GM18907 (cell line): Measurements from ENCODE around the gene PARP9.

Experiments
- ATAC-seq: cut with Tn5 transposase; IDR thresholded peaks from one replicate; pipeline ENCODE4 v1.9.1; 2021; ENCODE audit warnings: mild to moderate bottlenecking, moderate library complexity; ENCODE audit not compliant: unreplicated experiment

Gene PARP9

DNA sequence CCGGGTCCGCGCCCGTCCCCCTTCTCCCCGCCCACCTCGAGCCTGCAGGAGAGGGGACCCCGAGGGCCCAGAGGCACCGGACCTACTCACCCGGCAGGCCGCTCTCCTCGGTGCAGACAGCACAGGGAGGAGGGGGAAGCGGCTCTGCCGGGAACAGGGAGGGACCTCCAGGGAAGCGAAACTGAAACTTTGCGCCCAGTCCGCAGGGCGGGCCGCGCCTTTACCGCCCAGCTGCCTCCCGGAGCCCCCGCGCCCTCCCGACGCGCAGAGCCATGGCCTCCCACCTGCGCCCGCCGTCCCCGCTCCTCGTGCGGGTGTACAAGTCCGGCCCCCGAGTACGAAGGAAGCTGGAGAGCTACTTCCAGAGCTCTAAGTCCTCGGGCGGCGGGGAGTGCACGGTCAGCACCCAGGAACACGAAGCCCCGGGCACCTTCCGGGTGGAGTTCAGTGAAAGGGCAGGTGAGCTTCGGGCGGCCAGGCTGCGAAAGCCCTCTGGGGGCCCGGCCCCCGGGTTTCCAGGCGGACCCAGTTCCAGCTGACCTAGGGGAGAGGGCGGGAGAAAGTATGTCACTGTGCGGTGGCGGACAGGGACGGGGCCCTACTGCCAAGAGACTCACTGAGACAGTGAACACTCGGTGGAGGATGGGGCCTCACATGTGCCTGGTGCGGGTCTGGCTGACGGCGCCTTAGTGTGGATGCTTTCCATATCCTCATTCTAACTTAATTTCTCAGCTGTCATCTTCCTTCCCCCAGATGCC is at the start of gene PARP9, which contains the start of gene DTX3L:
PARP9 (minus strand) TSS at position 146 of the 758 bp plus-strand sequence. CDS start 4,680 bp downstream, outside the sequence.
DTX3L (plus strand) TSS at position 184 of the 758 bp plus-strand sequence; CDS start at position 273, 89 bp downstream.
- peak; percentile 75 for ATAC-seq

DNA sequence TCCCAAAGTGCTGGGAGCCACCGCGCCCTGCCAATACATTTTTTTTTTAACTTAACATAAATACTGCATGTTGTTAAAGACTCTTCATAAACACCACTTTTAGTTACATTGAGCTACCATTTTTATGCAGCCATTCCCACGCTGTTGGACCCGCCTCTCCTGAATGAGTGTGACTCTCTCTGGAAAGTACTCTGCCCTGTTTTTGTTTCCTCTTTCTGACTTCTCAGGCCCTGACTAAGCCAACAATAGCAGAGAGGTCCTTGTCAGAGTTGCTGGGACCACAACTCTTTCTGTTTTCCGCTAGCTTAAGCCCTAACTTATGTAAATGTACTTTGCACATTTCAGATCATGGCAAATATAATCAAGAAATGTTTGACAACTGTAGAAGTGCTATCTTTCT is 48.6 kb upstream of the PARP9 start:
- peak; percentile 21 for ATAC-seq

DNA sequence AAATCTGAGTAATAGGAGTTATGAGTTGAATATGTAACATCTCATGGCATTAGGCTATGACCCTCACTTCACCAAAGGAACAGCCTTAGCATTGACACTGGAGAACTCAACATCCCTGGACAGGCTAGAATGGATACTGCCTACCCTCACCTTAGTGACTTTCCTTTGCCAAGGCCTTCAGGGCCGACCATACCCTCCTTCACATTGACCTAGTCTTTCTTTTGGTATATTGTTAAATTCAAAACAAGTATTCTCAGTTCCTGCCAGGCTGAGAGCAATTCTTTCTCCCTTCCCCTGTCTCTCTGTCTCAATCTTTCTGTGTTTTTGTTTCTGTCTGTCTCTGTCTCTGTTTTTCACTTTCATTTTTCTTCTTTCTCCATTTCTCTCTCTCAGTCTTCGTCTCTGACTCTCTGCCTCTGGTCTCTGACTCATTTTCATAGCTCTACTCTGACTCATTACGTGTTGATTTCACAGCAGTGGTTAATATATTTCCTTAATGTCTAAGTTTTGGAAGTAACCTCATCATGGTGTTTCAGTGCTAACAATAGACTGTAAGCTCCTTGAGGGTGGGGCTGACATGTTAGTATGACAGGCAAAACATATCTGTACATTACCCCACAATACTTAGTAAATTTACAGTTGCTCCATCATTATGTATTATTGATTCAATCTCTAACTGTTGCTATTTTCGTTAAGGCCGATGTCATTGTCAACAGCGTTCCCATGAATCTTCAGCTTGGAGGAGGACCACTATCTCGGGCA is 45.9 kb upstream of the PARP9 start:
- ATAC-seq: peak; percentile 93

DNA sequence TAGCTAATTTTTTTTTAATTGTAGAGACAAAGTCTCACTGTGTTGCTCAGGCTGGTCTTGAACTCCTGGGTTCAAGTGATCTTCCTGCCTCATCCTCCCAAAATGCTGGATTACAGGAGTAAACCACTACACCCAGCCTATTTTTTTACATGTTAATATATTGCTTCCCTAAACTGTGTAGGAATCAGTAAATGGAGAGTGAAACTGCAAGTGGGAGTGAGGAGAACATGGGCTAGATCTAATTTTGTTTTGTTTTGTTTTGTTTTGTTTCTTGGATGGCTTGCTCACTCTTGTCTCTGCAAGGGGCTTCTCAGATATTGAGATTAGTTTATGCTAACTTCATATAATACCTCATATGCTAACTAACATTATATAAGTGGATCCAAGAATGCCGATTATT is 44.8 kb upstream of the PARP9 start:
- no peak for ATAC-seq

DNA sequence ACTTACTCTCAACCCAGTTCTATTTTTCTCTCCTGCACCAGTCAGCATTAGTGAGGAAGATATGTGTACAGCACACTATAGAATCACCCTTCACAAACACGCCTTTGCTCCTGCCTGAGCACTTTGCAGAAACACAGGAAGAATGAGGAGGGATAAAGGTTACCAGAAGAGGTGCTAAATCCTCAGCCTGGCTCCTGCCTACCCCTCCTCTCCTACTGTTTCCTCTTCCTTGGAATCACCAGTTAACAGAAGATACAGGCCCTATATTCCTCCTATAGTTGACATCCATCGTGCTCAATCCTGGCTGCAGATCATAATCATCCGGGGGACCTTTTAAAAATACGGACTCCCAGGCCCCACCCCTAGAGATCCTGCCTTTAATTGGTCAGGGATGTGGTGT is 42.2 kb upstream of the PARP9 start:
- ATAC-seq: no peak

DNA sequence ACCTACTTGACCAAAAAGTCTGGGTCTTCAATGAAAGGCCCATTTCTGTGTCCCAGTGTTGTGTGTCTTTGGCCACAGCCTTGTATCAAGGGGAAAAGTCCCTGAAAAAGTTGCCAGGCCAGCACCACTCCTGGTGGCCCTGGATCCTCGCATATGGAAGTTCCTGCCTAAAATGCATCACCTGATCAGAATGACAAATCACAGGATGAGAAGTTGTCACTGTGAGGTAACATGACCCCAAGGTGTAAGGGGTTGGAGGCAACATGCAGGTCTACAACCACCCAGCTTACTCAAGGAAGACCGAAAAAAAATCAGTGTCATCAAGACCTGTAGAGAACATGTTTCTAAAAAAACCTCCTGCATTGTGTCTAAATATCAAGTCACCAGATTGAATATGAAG is 39.0 kb upstream of the PARP9 start:
- ATAC-seq: no peak

DNA sequence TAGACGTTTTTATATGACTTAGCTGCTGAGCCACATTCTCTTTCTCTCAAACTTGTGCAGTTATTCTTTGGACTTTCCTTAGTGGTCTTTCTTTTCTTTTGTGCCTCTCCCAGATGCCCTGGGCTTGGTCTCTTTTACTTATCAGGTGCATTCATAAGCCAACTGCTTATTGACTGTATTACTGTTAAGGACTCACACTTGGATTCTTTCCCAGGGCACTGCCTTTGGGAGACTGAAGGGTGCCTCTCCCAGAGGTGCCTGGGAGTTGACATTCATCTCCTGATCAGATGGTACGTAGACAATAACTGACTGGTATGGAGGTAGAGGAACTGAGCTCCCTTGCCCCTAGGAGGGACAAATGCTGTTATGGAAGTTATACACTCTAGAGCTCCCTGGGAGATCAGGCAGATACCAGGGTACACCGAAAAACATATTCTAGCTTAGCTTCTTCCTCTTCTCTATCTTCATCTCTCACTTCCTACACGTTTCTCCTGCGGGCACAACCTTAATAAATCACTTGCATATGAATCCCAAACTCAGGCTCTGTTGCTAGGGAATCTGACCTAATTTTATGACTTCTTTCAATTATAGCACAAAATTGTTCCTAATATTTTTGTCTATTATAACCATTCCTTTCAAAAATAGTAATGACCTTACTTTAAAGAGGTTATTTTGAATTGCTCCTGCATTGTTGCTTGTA is 38.1 kb upstream of the PARP9 start:
- no peak for ATAC-seq

DNA sequence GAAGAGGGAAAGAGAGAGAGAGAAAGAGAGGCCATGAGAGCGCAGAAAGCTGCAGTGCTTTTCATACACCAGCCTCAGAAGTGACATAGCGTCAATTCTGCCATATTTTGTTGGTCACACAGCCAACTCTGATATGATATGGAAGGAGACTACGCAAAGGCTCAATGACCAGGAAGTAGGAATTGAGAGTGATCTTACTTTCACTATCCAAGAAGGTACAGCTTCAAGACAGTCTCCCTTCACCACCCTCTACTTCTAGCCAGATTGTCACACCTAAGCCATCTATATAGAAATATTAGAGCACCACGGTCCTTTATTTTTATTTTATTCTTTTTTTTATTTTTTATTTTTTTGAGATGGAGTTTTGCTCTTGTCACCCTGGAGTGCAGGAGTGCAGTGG is 34.5 kb upstream of the PARP9 start:
- no peak for ATAC-seq

DNA sequence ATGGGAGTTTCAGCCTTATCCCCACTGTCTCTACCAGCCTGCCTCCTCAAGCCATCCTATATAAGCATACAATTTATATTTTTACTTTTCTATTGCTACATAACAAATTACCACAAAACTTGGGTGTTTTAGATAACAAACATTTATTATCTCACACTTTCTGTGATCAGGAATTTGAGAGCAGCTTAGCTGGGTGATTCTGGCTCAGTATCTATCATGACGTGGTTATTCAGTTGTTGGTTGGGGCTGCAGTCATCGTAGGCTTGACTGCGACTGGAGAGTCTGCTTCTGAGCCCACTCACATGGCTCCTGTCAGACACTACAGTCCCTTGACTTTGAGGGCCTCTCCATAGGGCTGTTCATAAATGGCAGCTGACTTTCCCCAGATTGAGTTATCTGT is 34.1 kb upstream of the PARP9 start:
- ATAC-seq: no peak

DNA sequence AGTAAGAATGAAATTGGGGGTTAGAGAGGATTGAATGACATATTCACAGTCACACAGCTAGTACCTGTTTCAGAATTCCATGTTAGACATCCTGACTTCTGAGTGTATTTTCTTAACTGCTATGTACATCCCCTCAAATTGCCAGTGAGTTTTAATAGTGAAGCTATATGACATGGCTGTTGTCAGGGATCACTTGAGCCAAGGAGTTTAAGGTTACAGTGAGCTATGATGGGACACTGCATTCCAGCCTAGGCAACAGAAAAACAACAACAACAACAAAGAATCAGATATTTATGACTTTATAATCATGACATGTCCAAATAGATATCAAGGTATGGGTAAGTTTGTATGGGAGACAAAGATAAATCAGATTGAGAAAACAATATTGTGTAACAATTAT is 29.9 kb upstream of the PARP9 start:
- ATAC-seq: no peak

DNA sequence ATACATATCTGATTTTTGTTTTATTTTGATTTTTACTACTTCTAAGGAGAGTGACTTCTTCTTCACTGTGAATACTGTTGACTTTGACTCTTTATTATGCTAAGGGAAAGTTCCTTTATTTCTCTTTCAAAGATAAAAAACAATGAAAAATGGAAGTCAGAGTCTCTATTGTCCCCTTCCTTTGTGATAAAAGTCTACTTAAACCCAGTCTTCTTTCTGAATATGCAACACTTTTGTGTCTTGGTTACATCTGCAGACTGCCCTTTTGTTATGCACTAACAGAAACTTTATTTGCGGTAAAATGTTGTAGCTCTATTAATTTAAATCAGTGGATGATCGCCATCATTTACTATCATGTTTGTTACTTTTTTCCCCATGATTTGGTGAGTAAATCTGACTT is 26.5 kb upstream of the PARP9 start:
- no peak for ATAC-seq

DNA sequence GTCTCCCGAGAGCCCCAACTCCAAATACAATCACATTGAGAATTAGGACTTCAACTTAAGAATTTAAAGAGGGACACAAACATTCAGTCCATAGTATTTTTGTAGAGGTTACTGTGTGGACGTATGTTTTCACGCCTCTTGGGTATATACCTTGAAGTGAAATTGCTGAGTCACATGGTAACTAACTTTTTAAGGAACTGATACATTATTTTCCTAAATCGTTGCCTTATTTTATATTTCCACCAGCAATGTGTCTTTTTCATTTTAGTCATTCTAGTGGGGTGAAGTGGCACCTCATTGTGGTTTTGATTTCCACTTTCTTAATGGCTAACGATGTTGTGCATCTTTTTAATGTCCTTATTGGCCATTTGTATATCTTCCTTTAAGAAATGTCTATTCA is 25.2 kb upstream of the PARP9 start:
- ATAC-seq: no peak

DNA sequence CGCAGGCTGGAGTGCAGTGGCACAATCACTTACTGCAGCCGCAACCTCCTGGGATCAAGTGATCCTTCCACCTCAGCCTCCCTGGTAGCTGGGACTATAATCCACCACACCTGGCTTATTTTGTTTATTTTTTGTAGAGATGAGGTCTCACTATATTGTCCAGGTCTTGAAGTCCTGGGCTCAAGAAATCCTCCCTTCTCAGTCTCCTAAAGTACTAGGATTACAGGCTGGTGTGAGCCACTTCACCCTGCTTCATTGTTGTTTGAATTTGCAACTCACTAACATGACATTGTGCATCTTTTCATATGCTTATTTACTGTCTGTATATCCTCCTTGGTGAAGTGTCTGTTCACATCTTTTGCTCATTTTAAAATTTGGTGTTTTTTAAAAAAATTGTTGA is 23.5 kb upstream of the PARP9 start:
- no peak for ATAC-seq

DNA sequence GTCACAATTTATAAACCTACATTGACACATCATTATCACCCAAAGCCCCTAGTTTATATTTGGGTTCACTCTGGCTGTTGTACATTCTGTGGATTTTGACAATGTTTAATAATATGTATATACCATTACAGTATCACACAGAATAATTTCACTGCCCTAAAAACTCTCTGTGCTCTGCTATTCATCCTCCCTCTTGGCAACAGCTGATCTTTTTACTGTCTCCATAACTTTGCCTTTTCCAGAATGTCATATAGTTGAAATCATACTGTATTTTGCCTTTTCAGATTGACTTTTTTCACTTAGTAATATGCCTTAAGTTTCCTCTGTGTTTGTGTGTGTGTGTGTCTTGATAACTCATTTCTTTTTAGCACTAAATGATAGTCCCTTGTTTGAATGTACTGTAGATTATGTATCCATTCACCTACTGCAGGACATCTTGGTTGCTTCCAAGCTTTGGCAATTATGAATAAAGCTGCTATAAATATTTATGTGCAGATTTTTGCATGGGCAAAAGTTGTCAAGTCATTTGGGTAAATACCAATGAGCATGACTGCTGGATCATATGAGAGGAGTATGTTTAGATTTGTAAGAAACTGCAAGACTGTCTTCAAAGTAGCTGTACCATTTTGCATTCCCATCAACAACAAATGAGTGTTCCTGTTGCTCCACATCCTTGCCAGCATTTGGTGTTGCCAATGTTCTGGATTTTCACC is 22.8 kb upstream of the PARP9 start:
- ATAC-seq: no peak

DNA sequence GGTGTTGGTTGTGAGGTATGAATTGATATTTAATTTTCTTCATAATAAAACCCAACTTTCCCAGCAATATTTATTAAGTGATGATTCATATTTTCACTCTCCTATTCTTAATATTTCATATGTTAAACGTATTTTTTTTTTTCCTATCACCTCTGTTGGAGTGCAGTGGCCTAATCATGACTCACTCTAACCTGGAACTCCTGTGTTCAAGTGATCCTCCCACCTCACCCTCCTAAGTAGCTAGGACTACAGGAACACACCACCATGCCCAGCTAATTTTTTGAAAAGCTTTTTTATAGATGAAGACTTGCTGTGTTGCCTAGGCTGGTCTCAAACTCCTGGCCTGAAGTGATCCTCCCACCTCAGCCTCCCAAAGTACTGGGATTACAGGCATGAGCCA is 22.0 kb upstream of the PARP9 start:
- no peak for ATAC-seq

DNA sequence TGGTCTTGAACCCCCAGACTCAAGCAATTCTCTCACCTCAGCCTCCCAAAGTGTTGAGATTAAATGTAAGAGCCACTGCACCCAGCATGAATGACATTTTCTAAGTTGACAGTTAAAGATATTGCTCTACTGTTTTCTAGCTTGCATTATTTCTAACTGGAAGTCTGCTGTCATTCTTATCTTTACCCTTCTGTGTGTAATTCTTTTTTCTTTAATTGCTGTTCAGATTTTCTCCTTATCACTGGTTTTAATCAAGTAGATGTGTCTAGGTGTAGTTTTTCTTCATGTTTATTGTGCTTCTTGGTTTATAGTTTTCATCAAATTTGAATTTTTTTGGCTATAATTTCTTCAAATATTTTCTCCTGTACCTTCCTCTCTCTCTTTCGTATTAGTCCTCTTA is 18.3 kb upstream of the PARP9 start:
- ATAC-seq: no peak

DNA sequence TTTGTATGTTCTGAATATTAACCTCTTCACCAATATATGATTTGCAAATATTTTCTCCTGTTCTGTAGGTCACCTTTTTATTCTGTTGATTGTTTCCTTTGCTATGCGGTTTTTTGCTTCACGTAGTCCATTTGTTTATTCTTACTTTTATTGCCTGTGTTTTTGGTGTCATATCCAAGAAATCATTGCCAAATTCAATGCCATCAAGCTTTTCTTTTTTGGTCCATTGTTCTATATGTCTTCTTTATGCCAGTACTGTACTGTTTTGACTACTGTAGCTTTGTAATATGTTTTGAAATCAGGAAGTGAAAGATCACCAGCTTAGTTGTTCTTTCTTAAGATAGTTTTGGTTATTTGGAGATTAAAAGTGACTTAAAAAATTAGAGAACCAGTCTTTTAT is 17.5 kb upstream of the PARP9 start:
- no peak for ATAC-seq

DNA sequence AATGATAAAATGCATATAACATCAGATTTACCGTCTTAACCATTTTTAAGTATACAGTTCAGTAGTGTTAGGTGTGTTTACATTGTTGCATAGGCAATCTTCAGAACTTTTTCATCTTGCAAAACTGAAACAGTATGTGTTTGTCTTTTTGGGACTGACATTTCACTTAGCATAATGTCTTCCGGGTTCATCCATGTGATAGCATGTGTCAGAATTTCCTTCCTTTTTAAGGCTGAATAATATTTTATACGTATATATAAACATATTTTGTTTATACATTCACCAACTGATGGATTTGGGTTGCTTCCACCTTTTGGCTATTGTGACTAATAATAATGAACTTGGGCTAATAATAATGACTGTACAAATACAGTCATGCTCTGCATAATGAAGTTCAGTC is 16.4 kb upstream of the PARP9 start:
- no peak for ATAC-seq

DNA sequence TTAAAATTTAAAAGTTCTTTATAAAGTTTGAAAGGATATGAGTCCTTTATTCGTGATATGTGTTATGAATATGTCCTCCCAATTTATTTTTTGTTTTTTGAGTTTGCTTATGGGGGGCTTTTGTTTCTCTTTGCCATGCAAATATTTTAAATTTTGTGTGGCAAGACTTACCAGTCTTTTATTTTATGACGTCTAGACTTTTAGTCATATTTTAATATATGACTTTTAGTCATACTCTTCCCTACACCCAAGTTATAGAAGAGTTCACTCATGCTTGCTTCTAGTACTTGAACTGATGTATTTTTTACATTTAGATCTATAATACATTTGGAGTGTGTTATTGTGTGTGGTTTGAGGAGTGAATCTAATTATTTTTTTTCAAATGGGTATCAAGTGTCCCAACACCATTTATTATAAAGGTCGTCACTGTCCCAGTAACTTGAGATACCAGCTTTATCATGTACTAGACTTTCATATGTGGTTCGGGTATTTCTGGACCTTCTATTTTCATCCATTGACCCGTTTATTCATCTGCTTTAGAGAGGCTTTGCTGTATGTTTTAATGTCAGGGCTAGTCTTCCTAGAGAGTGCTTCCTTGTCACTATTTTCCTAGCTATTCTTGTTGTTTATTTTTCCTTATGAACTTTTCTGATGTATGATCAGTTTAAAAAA is 14.1 kb upstream of the PARP9 start:
- ATAC-seq: no peak

DNA sequence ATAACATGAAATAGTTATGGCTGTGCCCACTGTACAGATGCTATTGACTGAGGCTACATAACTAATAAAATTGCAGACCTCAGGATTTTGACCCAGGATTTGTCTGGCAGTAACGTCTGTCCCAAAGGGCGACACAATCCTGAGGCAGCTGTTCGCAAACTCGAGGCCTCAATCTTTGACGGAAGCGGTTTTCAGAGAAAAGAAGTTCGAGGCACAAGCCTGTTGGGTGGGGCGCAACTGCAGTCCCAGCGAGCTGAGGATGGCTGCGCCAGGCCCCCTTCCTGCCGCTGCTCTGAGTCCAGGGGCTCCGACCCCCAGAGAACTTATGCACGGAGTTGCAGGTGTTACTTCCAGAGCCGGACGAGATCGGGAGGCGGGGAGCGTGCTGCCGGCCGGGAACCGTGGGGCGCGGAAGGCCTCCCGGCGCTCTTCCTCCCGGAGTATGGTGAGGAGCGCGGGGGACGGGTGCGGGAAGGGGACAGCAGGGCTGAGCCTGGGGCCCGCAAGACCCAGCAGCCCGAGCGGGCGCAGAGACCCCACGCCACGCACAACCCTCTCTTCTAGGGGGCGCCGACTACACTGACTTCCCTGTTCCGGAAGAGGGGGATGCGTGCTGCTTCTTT is 13.4 kb upstream of the PARP9 start, which contains the start of gene PARP15:
PARP15 (plus strand) TSS at position 242 of the 623 bp plus-strand sequence; CDS start at position 260, 18 bp downstream.
- no peak for ATAC-seq
